Psoas muscle (tissue), 8 donors: ENCODE measurements around the gene OST4. TPM values are rescaled to one million over a fixed set of nuclear protein-coding genes. Genes with fewer than 3 reads are reported as not detected.
A peak's percentile ranks its signal among the peaks of the same experiment; 100 is the strongest.

Experiments
- ATAC-seq, 4 donors: fragments of 200-7000 bp; cut with Tn5 transposase; one replicate each; pipeline ENCODE4 v1.9.1; 2020; ENCODE audit warnings: moderate library complexity in 3 of 4, mild to moderate bottlenecking in 2 of 4
- DNase-seq, 2 donors: peaks; one replicate each; pipeline ENCODE4 v3.0.0-alpha.2; 2020
- H3K27ac ChIP-seq: fragments of 200-600 bp; one replicate; pipeline ENCODE4 v1.8.0; 2022
- H3K27me3 ChIP-seq, 3 donors: fragments of 200-600 bp in 1 of 3; one replicate each; pipeline versions ENCODE4 v1.6.1 to v1.8.0; 2013 to 2022; ENCODE audit warnings: low read length in 2 of 3, mild to moderate bottlenecking in 2 of 3, moderate library complexity in 1 of 3; ENCODE audit not compliant: insufficient read depth in 3 of 3
- H3K36me3 ChIP-seq, 2 donors: fragments of 200-600 bp in 1 of 2; one replicate each; pipeline versions ENCODE4 v1.6.1 to v1.8.0; 2013 to 2022; ENCODE audit warnings: low read depth in 1 of 2, mild to moderate bottlenecking in 1 of 2, moderate library complexity in 1 of 2; ENCODE audit not compliant: insufficient read depth in 1 of 2
- H3K4me1 ChIP-seq: fragments of 200-600 bp; one replicate; pipeline ENCODE4 v1.8.0; 2022
- H3K4me3 ChIP-seq: fragments of 200-600 bp; one replicate; pipeline ENCODE4 v1.8.0; 2022; ENCODE audit warnings: mild to moderate bottlenecking
- H3K9me3 ChIP-seq: fragments of 200-600 bp; one replicate; pipeline ENCODE4 v1.8.0; 2022
- WGBS, 3 donors: extraction: QIAGEN DNeasy Blood & Tissue Kit; methylation state at CpG; one replicate each; pipeline versions ENCODE4 v1.1.6 to v1.1.7; 2013; 5-methylcytosine and 5-hydroxymethylcytosine counted together
- intact Hi-C, 2 donors: fragments of 100-400 bp; cut with DNase I; formaldehyde crosslinking; loops; one replicate each; pipeline versions ENCODE4 v1.11.0 to v1.14.2; 2022
- polyA plus RNA-seq, 3 donors: library from polyadenylated mRNA; stranded (reverse); fragments of 200-250 nt; gene quantifications; one replicate each; pipeline ENCODE4 v1.2.3, GENCODE V29; 2013
- total RNA-seq, 4 donors: library from RNA; stranded (reverse); fragmentation: NEBNext Ultra II Directional in 2 of 4; extraction: Animal tissue kit (Norgen Biotek cat#: 25700) in 2 of 4; gene quantifications; one replicate each; pipeline versions ENCODE4 v1.2.1 to v1.2.4, GENCODE V29; 2021 to 2023
- TF ChIP-seq, protein P1 (sequence below): fragments of 200-600 bp; IDR thresholded peaks from one replicate; pipeline ENCODE4 v1.8.0; 2022; ENCODE audit warnings: antibody characterized with exemption
- donor health status: healthy with polysubstance abuse.
- donor health status: DM: no; HTN: no; CAD: no; lungs with moderate emphysema.
- donor health status: Bipolar disorder and iron deficiency.
- donor health status: healthy.
- donor health status: DM: yes; HTN: yes; CAD: no.
- donor health status: DM: no; HTN: no; CAD: no.
- donor health status: DM: no; HTN: no; CAD: no.
- donor health status: DM: yes; HTN: yes; CAD: no.

OST4 gene
- total and polyA plus RNA-seq, 7 donors = 186 to 396 (median 280) TPM

DNA sequence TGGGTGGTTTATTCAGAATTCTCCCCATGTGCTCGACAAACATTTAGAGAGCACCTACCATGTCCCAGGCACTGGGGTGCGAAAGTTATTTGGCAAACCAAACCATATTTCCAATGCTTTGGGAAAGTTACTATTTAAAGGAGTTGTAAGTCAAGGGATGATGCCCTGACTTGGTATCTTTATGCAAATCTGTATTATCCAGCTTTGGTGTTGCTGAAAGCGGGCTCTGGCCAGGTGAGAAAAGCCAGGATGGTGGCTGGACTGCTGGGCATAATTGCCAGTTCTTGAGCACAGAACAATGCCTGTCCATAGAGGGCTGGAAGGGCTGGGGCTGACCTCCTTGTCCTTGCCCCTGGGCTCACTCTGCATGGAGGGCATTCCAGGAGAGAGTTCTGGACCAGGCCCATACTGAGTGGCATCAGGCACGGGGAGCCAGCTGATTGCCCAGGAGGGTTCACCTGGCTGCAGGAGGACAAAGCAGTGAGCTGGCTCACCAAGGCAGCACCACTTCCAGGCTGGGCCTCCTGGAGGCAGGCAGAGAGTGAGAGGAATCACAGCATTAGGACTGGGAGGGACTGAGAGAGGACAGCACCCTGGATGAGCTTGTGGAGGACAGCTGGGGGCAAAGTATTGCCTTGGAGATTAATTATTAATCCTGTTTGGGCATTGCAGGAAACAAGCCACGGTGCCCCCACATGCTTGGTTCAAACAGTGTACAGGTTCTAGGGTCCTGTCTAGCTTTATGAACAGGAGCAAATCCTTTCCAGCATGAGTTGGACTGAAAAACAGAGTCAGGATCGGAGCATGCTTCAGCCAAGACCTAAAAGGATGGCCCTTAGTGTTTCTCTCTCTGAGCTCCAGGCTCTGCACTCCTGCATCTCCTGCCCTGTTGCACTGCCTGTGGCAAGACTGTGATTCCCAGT, 22.2 kb upstream of the OST4 start:
- no peak for ATAC-seq
- Histone ChIP-seq H3K4me3 (no peak overlapping the region), H3K36me3 (no peaks in the 10 kb centered on the region), H3K4me1 (peaks cover 14% of the 10 kb centered on the region), H3K27ac (no peak overlapping the region), H3K27me3 (no peaks in the 10 kb centered on the region), H3K9me3 (no peaks in the 10 kb centered on the region)
- 75 to 81% (median 80%) methylated on average over 6 of the region's 6 CpGs for WGBS, 3 donors
- intact Hi-C loops = loop anchor here in 1 of 2 donors (10.0 kb wide), 1 partner anchor 191 kb away; the partner anchor contains the start of gene TRIM54
- TF ChIP-seq, protein P1, sequence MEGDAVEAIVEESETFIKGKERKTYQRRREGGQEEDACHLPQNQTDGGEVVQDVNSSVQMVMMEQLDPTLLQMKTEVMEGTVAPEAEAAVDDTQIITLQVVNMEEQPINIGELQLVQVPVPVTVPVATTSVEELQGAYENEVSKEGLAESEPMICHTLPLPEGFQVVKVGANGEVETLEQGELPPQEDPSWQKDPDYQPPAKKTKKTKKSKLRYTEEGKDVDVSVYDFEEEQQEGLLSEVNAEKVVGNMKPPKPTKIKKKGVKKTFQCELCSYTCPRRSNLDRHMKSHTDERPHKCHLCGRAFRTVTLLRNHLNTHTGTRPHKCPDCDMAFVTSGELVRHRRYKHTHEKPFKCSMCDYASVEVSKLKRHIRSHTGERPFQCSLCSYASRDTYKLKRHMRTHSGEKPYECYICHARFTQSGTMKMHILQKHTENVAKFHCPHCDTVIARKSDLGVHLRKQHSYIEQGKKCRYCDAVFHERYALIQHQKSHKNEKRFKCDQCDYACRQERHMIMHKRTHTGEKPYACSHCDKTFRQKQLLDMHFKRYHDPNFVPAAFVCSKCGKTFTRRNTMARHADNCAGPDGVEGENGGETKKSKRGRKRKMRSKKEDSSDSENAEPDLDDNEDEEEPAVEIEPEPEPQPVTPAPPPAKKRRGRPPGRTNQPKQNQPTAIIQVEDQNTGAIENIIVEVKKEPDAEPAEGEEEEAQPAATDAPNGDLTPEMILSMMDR = no peak
- DNase-seq = peak in 1 of 2 donors; percentile 35

DNA sequence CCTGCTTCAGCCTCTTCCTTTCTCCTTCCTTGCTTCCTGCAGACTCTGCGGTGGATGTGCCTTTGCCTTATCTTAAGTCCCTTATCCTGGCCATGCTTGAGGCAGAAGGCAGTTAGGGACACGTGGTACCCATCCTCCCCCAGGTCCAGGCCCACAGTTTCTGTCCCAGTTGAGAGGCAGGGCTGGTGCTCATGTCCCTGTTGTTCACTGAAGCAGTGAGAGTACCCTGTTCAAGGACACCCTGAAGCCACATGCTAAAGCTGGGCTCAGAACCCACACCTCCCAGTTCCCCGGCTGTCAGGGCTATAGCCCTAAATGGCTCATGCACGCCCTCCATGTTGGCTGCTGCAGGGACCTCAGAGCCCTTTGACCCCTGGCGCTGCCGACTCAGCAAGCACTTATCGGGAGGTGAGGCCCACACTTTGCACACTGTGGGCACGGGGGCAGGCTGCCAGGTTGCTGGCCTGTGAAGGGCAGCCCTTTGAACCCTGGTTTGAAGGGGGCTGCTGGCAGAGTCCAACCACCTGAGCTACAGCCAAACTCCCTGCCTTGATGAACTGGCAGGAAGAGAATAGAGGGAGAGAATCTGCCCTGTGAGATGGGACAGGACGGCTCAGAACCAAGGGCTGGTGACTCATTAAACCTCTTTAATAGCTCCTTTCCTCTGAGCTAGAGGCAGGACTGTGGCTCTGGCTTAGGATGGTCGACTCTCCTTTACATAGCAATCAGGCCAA, 21.4 kb upstream of the OST4 start:
- ATAC-seq (no peak), DNase-seq (peak in 1 of 2 donors; percentile 46)
- Histone ChIP-seq H3K36me3 (no peaks in the 10 kb centered on the region), H3K4me3 (no peak overlapping the region), H3K4me1 (peaks cover 14% of the 10 kb centered on the region), H3K27ac (no peak overlapping the region), H3K27me3 (no peaks in the 10 kb centered on the region), H3K9me3 (no peaks in the 10 kb centered on the region)
- TF ChIP-seq, protein P1 = no peak
- WGBS, 3 donors = 79 to 84% (median 83%) methylated on average over 9 to 10 of the region's 10 CpGs
- intact Hi-C loops = loop anchor here in 1 of 2 donors (10.0 kb wide), 1 partner anchor 192 kb away; the partner anchor contains the start of gene TRIM54

DNA sequence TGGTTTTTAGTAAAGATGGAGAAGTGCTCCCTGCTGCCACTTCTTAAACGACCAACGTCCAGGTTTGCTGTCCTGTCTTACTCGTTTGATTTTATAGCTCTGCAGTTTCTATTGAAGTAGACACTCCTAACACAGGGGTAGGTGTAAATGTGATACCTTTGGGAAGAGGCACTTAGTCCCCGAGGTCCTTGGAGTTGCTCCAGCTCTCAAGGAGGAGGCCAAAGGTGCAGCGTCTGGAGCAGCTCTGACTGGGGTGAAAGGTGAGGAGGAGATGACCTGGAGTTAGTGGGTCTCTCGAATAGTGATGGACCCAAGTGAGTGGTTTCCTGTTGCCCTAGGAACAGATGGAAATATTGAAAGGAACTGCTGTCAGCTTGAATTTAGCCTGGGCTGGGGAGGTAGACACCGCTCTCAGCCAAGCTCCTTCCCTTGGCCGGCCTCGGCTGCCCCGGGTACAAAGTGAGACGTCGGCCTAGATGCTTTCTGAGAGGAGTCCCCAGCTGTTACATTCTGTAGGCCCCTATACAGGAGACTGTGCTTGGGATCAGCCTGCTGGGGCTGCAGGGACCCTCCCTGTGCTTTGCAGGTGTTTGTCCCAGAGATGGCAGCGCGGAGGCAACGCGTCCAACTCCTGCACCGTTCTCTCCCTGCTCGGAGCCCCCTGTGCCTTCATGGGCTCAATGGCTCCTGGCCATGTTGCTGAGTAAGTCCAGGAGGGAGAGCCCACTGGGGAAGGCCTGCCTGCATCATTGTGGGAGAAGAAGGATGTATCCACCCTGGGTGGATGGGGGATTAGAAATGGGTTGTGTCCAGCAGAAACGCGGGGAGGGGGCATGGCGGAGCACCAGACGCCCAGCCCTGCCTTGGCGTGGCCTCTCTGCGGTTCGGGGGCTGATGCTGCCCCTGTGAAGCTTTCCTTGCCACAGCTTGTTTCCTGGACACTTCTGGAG, 20.6 kb upstream of the OST4 start:
- H3K4me1 ChIP-seq = peaks cover 19% of the 10 kb centered on the region
- DNase-seq = peak in 1 of 2 donors; percentile 34
- ATAC-seq = no peak
- H3K4me3 ChIP-seq = no peak overlapping the region
- 65 to 74% (median 73%) methylated on average over 23 to 25 of the region's 25 CpGs for WGBS, 3 donors
- TF ChIP-seq, protein P1 = no peak
- H3K27ac ChIP-seq = no peak overlapping the region
- H3K9me3 ChIP-seq = no peaks in the 10 kb centered on the region
- H3K27me3 ChIP-seq = no peaks in the 10 kb centered on the region
- intact Hi-C loops = loop anchor here in 1 of 2 donors (10.0 kb wide), 1 partner anchor 193 kb away; the partner anchor contains the start of gene TRIM54
- no peaks in the 10 kb centered on the region for H3K36me3 ChIP-seq
